HEK293 (cell line): ENCODE results near the gene WDR76.

Source experiments
- WT1 ChIP-seq: fragments of 450-650 bp; formaldehyde crosslinking; IDR thresholded peaks from 2 replicates; pipeline ENCODE4 v1.5.1; 2016; ENCODE audit warnings: missing biosample characterization, missing genetic modification characterization
- ZBTB21 ChIP-seq: fragments of 450-650 bp; formaldehyde crosslinking; IDR thresholded peaks from 2 replicates; pipeline ENCODE4 v1.5.1; 2017; ENCODE audit warnings: missing biosample characterization, missing genetic modification characterization
- ZNF48 ChIP-seq: fragments of 450-650 bp; formaldehyde crosslinking; IDR thresholded peaks from 2 replicates; pipeline ENCODE4 v1.5.1; 2016; ENCODE audit warnings: missing biosample characterization, missing genetic modification characterization
- ZNF558 ChIP-seq: fragments of 450-650 bp; formaldehyde crosslinking; IDR thresholded peaks from 2 replicates; pipeline ENCODE4 v1.5.1; 2016; ENCODE audit warnings: missing biosample characterization, missing genetic modification characterization
- TF ChIP-seq, protein P1 (sequence below): fragments of 450-650 bp; formaldehyde crosslinking; IDR thresholded peaks from 2 replicates; pipeline ENCODE4 v1.5.1; 2016; ENCODE audit warnings: missing biosample characterization, missing genetic modification characterization
- TF ChIP-seq, protein P2 (sequence below): fragments of 450-650 bp; formaldehyde crosslinking; IDR thresholded peaks from 2 replicates; pipeline ENCODE4 v1.5.1; 2016; ENCODE audit warnings: missing biosample characterization, missing genetic modification characterization

DNA sequence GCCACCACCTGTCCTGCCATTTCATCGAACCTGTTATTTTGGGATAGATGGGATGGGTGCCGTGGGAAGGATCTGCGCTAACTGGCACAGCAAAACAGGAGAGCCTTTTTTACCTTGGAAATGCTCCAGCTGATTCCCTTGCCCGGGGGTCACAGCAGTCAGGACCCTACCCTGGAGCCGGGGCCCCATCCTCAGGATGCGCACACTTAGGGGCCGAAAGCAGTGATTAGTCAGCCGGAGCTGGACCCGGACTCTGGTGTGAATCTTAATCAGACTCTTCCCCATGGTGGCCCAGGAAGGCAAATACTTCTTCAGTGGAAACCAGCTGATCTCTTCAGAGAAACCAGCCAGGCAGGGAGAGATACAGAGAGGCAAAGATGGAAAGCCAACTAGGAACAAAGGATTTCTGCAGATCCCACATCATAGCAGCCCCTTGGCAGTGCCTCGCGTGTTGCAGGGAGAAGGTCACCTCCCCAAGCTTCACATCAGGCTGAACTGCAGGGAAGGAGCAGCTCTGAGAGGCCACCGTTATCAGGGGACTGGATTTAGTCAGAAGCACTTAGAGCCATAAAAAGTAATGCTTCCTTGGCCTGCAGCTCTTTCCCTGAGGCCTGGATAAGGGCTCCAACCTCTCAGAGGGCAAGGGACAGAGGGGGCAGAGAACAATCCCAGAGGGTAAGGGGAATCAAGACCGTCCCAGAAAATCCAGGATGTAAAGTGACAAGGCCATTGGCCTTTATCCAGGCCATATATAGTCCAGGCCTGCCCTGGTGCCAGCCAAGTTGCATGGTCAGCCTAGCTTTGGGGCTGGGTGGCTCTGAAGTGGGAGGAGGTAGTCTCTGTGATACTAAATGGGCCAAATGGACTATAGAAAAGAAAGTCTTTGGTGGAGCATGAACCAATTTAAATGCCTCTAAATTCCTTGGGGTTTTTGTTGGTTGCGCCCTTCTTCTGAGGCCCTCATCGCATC lies 52.9 kb downstream of the WDR76 start:
- TF ChIP-seq, protein P1, sequence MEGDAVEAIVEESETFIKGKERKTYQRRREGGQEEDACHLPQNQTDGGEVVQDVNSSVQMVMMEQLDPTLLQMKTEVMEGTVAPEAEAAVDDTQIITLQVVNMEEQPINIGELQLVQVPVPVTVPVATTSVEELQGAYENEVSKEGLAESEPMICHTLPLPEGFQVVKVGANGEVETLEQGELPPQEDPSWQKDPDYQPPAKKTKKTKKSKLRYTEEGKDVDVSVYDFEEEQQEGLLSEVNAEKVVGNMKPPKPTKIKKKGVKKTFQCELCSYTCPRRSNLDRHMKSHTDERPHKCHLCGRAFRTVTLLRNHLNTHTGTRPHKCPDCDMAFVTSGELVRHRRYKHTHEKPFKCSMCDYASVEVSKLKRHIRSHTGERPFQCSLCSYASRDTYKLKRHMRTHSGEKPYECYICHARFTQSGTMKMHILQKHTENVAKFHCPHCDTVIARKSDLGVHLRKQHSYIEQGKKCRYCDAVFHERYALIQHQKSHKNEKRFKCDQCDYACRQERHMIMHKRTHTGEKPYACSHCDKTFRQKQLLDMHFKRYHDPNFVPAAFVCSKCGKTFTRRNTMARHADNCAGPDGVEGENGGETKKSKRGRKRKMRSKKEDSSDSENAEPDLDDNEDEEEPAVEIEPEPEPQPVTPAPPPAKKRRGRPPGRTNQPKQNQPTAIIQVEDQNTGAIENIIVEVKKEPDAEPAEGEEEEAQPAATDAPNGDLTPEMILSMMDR (tag by site-specific recombination) = no peak
- no peak for TF ChIP-seq WT1 (tag by site-specific recombination)
- no peak for TF ChIP-seq ZNF48 (tag by site-specific recombination)
- no peak for TF ChIP-seq ZBTB21 (tag by site-specific recombination)
- no peak for TF ChIP-seq ZNF558
- TF ChIP-seq, protein P2, sequence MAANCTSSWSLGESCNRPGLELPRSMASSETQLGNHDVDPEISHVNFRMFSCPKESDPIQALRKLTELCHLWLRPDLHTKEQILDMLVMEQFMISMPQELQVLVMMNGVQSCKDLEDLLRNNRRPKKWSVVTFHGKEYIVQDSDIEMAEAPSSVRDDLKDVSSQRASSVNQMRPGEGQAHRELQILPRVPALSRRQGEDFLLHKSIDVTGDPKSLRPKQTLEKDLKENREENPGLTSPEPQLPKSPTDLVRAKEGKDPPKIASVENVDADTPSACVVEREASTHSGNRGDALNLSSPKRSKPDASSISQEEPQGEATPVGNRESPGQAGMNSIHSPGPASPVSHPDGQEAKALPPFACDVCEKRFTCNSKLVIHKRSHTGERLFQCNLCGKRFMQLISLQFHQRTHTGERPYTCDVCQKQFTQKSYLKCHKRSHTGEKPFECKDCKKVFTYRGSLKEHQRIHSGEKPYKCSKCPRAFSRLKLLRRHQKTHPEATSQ (tag by site-specific recombination) = no peak
